Astrocyte of the cerebellum (primary cell): ENCODE data around the gene CES4A.
"Not testable (repeated sequence)": the region's sequence is repeated elsewhere in the genome, so short reads cannot be mapped to it uniquely, and the experiment has no call there.

Experiments used
- DNase-seq: peaks from one replicate; pipeline ENCODE4 v3.0.0-alpha.2; 2011; ENCODE audit warnings: low read depth
- H3K4me3 ChIP-seq: 2 replicates; pipeline ENCODE4 v1.5.1; 2011; ENCODE audit warnings: mild to moderate bottlenecking, low read depth, low read length, moderate library complexity
- CTCF ChIP-seq: IDR thresholded peaks from 2 replicates; pipeline ENCODE4 v1.5.1; 2012; ENCODE audit warnings: low read length, low read depth, moderate library complexity, mild to moderate bottlenecking; ENCODE audit errors: missing control alignments
- in situ Hi-C: cut with HindIII; loops from 2 replicates; pipeline ENCODE4 v1.10.0; 2017; ENCODE audit warnings: low sequenced_read_pairs

The CES4A gene

GRCh38 chr16:66991545-66992077, 3.2 kb downstream of the CES4A start:
- DNase-seq = no peak
- in situ Hi-C loops = no loop called here
- no peak overlapping the region for H3K4me3 ChIP-seq
- no peak for TF ChIP-seq CTCF

DNA sequence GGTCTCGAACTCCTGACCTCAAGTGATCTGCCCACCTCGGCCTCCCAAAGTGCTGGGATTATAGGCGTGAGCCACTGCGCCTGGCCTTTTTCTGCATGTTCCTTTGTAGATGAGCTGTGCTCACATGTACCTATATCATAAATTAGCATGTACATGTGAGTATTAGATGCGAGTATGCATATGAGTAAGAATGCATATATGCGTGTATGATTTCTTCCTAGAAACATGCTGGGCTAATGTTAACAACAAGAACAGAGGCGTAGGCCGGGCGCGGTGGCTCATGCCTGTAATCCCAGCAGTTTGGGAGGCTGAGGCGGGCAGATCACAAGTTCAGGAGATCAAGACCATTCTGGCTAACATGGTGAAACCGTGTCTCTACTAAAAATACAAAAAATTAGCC, 5.2 kb downstream of the CES4A start:
- DNase-seq, in situ Hi-C loops, H3K4me3 ChIP-seq: not testable (repeated sequence)

- no peak for TF ChIP-seq CTCF
- in situ Hi-C loops = no loop called here
- H3K4me3 ChIP-seq = no peak overlapping the region
- peak; percentile 54 for DNase-seq
Measured at GRCh38 chr16:66996324-66996982, 8.1 kb downstream of the CES4A start.

DNA sequence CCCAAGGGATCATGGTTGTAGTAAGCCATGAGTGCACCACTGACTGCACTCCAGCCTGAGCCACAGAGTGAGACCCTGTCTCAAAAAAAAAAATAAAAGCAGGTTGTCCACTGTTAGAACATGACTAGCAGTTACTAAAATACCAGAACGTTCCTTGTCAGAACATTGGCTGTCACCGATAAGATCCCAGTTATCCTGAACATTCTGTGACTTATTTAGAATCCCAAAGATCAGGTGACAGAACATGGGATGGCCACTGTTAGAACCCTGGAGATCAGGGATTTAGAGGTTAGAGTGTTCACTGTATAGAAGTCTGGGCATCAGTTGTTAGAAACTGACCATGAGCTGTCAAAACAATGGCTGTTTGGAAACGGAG, 8.6 kb downstream of the CES4A start:
- in situ Hi-C loops = no loop called here
- DNase-seq = no peak
- no peak for TF ChIP-seq CTCF
- no peak overlapping the region for H3K4me3 ChIP-seq

- TF ChIP-seq CTCF = no peak
- DNase-seq = no peak
- in situ Hi-C loops = no loop called here
- peak overlapping the region; percentile 47 for H3K4me3 ChIP-seq
Measured at GRCh38 chr16:67000384-67001351, 12.3 kb downstream of the CES4A start.

DNA sequence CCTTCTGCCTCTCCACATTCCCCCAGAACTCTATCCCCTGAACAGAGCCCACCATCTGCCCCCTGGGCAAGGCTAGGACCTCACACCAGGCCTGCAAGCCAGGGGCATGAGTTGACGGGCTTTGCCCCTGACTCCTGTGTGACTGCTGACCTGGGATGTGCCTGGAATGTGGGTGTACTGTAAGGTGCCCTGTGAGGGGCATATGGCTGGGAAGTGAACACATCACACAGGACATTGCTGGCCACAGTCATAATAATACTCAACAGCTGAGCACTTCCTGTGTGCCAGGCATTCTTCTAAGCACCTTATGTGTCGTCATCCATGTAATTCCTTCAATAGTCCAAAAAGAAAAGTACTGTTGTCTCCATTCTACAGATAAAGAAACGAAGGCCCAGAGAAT, 13.3 kb downstream of the CES4A start:
- no peak for TF ChIP-seq CTCF
- in situ Hi-C loops = no loop called here
- no peak for DNase-seq
- H3K4me3 ChIP-seq = no peak overlapping the region
